Fibroblast of lung (primary cell): ENCODE data around the gene BSND. TPM values are rescaled to one million over a fixed set of nuclear protein-coding genes. Genes with fewer than 3 reads are reported as not detected.

Source experiments
- DNase-seq, 2 donors: peaks; one replicate each; pipeline versions ENCODE4 v3.0.0 to v3.0.0-alpha.2; 2010; ENCODE audit warnings: low read depth in 2 of 2
- H2AFZ ChIP-seq: 2 replicates; pipeline ENCODE4 v1.5.1; 2012; ENCODE audit warnings: low read length, control low read depth, inconsistent platforms
- H3K27ac ChIP-seq: 2 replicates; pipeline ENCODE4 v1.5.1; 2011; ENCODE audit warnings: low read length, control low read depth; ENCODE audit not compliant: insufficient read depth
- H3K27me3 ChIP-seq: 2 replicates; pipeline ENCODE4 v1.5.1; 2011; ENCODE audit warnings: mild to moderate bottlenecking, low read length; ENCODE audit not compliant: control insufficient read depth, insufficient read depth
- H3K36me3 ChIP-seq: 2 replicates; pipeline ENCODE4 v1.5.1; 2011; ENCODE audit warnings: low read length; ENCODE audit not compliant: control insufficient read depth, insufficient read depth
- H3K4me1 ChIP-seq: 2 replicates; pipeline ENCODE4 v1.5.1; 2011; ENCODE audit warnings: low read length; ENCODE audit not compliant: control insufficient read depth, insufficient read depth; ENCODE audit errors: extremely low read depth
- H3K4me2 ChIP-seq: 2 replicates; pipeline ENCODE4 v1.5.1; 2011; ENCODE audit warnings: low read length, control low read depth; ENCODE audit not compliant: insufficient read depth; ENCODE audit errors: extremely low read depth
- H3K4me3 ChIP-seq, 4 experiments: fragments of 200-600 bp in 1 of 4; sonication (generic) in 1 of 4; replicated peaks in 1 of 4; 2 replicates each; pipeline ENCODE4 v1.5.1; 2011 to 2016; ENCODE audit warnings: low read length in 4 of 4, low read depth in 3 of 4, mild to moderate bottlenecking in 3 of 4, control low read depth in 2 of 4, inconsistent platforms in 1 of 4, mixed read lengths in 1 of 4; ENCODE audit not compliant: insufficient read depth in 1 of 4; ENCODE audit errors: control extremely low read depth in 1 of 4
- H3K79me2 ChIP-seq: 2 replicates; pipeline ENCODE4 v1.5.1; 2012; ENCODE audit warnings: mild to moderate bottlenecking, low read length, inconsistent platforms; ENCODE audit not compliant: control insufficient read depth, insufficient read depth
- H3K9ac ChIP-seq: 2 replicates; pipeline ENCODE4 v1.5.1; 2011; ENCODE audit warnings: mild to moderate bottlenecking, low read length, control low read depth; ENCODE audit not compliant: insufficient read depth
- H3K9me3 ChIP-seq: 2 replicates; pipeline ENCODE4 v1.5.1; 2012; ENCODE audit warnings: low read depth, low read length; ENCODE audit not compliant: control insufficient read depth, insufficient read depth
- H4K20me1 ChIP-seq: 2 replicates; pipeline ENCODE4 v1.5.1; 2011; ENCODE audit warnings: low read length; ENCODE audit not compliant: control insufficient read depth, insufficient read depth; ENCODE audit errors: extremely low read depth
- CTCF ChIP-seq, 2 donors: IDR thresholded peaks in 1 of 2; conservative IDR thresholded peaks in 1 of 2; 1 replicate in 1 of 2; 2 replicates in 1 of 2; pipeline ENCODE4 v1.5.1; 2011 to 2012; ENCODE audit warnings: low read length in 2 of 2, control low read depth in 1 of 2, inconsistent platforms in 1 of 2, low read depth in 1 of 2, mild to moderate bottlenecking in 1 of 2
- EZH2 ChIP-seq: IDR thresholded peaks from 2 replicates; pipeline ENCODE4 v1.5.1; 2012; ENCODE audit warnings: low read length, control low read depth, mild to moderate bottlenecking; ENCODE audit errors: missing control alignments
- polyA plus RNA-seq, 2 donors: library from polyadenylated mRNA; depleted of rRNA in 1 of 2; stranded (reverse) in 1 of 2; unstranded in 1 of 2; fragments of >200 nt; gene quantifications; 2 replicates each; pipeline ENCODE4 v1.2.1, GENCODE V29; 2011 to 2012; ENCODE audit warnings: missing spikeins in 1 of 2
- total RNA-seq: library from RNA; depleted of rRNA; stranded (reverse); fragments of >200 nt; gene quantifications from 2 replicates; pipeline ENCODE4 v1.2.1, GENCODE V29; 2014

Gene BSND
- total and polyA plus RNA-seq, 2 donors (not counting 1 experiment from before 2014, with no cell fraction given): not detected

- H2AFZ ChIP-seq: no peak overlapping the region
- no peak overlapping the region for H3K27ac ChIP-seq
- H3K27me3 ChIP-seq: peaks cover 2% of the 10 kb centered on the region
- no peak overlapping the region for H3K4me2 ChIP-seq
- H4K20me1 ChIP-seq: no peaks in the 10 kb centered on the region
- no peak overlapping the region for H3K9ac ChIP-seq
- H3K36me3 ChIP-seq: no peaks in the 10 kb centered on the region
- H3K9me3 ChIP-seq: no peaks in the 10 kb centered on the region
- TF ChIP-seq EZH2 (no peak), CTCF (conservative IDR thresholded peaks at IDR 0.05 in 1 of 2, IDR thresholded peaks at IDR 0.05 in 1 of 2; ENCODE audit: low read depth in 1 of 2, low read length in 2 of 2) (no peak)
- H3K4me1 ChIP-seq: no peaks in the 10 kb centered on the region
- no peak overlapping the region for H3K4me3 ChIP-seq
- H3K79me2 ChIP-seq: no peaks in the 10 kb centered on the region
- DNase-seq: no peak
Observed at GRCh38 chr1:55056632-55056992, 57.9 kb downstream of the BSND start.

- Histone ChIP-seq H3K36me3 (no peaks in the 10 kb centered on the region), H2AFZ (no peak overlapping the region), H3K27ac (no peak overlapping the region), H3K79me2 (no peaks in the 10 kb centered on the region), H3K9ac (no peak overlapping the region), H3K9me3 (no peaks in the 10 kb centered on the region), H3K4me1 (no peaks in the 10 kb centered on the region), H3K4me3 (no peak overlapping the region), H4K20me1 (no peaks in the 10 kb centered on the region), H3K27me3 (peaks cover 2% of the 10 kb centered on the region), H3K4me2 (no peak overlapping the region)
- no peak for DNase-seq
- TF ChIP-seq CTCF (conservative IDR thresholded peaks at IDR 0.05 in 1 of 2, IDR thresholded peaks at IDR 0.05 in 1 of 2; ENCODE audit: low read depth in 1 of 2, low read length in 2 of 2) (no peak), EZH2 (no peak)
Observed at GRCh38 chr1:55057270-55057955, 58.7 kb downstream of the BSND start.

- Histone ChIP-seq H3K9ac (no peak overlapping the region), H3K4me1 (no peaks in the 10 kb centered on the region), H3K4me3 (no peak overlapping the region), H2AFZ (no peak overlapping the region), H3K4me2 (no peak overlapping the region), H3K79me2 (no peaks in the 10 kb centered on the region), H3K27me3 (peaks cover 2% of the 10 kb centered on the region), H4K20me1 (no peaks in the 10 kb centered on the region), H3K27ac (no peak overlapping the region), H3K9me3 (no peaks in the 10 kb centered on the region), H3K36me3 (no peaks in the 10 kb centered on the region)
- TF ChIP-seq EZH2: no peak
- no peak for TF ChIP-seq CTCF (conservative IDR thresholded peaks at IDR 0.05 in 1 of 2, IDR thresholded peaks at IDR 0.05 in 1 of 2; ENCODE audit: low read depth in 1 of 2, low read length in 2 of 2)
- DNase-seq: no peak
Observed at GRCh38 chr1:55057956-55058298, 59.2 kb downstream of the BSND start.
